ENCODE data around the gene DDTL. TPM values are rescaled to one million over a fixed set of nuclear protein-coding genes. Genes with fewer than 3 reads are reported as not detected.

The DDTL gene
- total and polyA plus RNA-seq, 9 of the 15 experiments (the other 6 are each of a cell fraction or from before 2014, with no cell fraction given), result 0.05 to 1.7 (median 0.59) TPM; not detected in 4

DNA sequence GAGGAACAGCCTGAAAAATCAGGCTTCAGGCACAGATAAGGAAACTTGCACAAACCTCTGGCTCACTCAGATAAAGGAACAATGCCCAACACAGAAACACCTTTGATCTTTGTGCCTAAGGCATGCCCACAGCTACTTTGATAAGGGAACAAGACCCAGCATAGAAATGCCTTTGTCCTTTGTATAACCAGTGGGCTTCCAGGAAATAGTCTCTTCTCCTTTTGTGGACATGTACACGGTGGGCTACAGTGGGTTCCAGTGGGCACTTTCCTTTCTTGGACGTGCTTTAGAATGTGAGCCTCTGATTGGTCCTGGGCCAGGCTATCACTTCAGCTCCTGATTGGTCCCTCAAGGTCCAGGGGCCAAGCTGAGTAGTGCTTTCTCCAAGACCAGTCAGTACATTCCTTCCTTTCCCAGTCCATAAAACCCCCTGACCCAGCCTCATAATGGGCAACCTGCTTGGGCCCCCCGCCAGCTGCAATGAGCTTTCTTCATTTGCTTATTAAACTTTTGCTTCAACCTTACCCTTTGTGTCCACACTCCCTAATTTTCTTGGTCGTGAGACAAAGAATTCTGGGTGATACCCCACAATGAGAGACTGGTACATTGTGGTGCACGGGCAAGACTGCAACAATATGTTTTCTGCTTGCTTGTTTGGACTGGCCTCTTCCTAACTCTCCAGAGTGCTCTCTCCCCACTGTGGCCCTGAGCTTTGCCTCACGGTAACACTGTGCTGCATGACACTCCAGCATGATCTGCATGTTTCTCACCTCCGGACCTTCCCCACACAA is 42.7 kb downstream of the DDTL start (continued):
- TF ChIP-seq, protein P1, sequence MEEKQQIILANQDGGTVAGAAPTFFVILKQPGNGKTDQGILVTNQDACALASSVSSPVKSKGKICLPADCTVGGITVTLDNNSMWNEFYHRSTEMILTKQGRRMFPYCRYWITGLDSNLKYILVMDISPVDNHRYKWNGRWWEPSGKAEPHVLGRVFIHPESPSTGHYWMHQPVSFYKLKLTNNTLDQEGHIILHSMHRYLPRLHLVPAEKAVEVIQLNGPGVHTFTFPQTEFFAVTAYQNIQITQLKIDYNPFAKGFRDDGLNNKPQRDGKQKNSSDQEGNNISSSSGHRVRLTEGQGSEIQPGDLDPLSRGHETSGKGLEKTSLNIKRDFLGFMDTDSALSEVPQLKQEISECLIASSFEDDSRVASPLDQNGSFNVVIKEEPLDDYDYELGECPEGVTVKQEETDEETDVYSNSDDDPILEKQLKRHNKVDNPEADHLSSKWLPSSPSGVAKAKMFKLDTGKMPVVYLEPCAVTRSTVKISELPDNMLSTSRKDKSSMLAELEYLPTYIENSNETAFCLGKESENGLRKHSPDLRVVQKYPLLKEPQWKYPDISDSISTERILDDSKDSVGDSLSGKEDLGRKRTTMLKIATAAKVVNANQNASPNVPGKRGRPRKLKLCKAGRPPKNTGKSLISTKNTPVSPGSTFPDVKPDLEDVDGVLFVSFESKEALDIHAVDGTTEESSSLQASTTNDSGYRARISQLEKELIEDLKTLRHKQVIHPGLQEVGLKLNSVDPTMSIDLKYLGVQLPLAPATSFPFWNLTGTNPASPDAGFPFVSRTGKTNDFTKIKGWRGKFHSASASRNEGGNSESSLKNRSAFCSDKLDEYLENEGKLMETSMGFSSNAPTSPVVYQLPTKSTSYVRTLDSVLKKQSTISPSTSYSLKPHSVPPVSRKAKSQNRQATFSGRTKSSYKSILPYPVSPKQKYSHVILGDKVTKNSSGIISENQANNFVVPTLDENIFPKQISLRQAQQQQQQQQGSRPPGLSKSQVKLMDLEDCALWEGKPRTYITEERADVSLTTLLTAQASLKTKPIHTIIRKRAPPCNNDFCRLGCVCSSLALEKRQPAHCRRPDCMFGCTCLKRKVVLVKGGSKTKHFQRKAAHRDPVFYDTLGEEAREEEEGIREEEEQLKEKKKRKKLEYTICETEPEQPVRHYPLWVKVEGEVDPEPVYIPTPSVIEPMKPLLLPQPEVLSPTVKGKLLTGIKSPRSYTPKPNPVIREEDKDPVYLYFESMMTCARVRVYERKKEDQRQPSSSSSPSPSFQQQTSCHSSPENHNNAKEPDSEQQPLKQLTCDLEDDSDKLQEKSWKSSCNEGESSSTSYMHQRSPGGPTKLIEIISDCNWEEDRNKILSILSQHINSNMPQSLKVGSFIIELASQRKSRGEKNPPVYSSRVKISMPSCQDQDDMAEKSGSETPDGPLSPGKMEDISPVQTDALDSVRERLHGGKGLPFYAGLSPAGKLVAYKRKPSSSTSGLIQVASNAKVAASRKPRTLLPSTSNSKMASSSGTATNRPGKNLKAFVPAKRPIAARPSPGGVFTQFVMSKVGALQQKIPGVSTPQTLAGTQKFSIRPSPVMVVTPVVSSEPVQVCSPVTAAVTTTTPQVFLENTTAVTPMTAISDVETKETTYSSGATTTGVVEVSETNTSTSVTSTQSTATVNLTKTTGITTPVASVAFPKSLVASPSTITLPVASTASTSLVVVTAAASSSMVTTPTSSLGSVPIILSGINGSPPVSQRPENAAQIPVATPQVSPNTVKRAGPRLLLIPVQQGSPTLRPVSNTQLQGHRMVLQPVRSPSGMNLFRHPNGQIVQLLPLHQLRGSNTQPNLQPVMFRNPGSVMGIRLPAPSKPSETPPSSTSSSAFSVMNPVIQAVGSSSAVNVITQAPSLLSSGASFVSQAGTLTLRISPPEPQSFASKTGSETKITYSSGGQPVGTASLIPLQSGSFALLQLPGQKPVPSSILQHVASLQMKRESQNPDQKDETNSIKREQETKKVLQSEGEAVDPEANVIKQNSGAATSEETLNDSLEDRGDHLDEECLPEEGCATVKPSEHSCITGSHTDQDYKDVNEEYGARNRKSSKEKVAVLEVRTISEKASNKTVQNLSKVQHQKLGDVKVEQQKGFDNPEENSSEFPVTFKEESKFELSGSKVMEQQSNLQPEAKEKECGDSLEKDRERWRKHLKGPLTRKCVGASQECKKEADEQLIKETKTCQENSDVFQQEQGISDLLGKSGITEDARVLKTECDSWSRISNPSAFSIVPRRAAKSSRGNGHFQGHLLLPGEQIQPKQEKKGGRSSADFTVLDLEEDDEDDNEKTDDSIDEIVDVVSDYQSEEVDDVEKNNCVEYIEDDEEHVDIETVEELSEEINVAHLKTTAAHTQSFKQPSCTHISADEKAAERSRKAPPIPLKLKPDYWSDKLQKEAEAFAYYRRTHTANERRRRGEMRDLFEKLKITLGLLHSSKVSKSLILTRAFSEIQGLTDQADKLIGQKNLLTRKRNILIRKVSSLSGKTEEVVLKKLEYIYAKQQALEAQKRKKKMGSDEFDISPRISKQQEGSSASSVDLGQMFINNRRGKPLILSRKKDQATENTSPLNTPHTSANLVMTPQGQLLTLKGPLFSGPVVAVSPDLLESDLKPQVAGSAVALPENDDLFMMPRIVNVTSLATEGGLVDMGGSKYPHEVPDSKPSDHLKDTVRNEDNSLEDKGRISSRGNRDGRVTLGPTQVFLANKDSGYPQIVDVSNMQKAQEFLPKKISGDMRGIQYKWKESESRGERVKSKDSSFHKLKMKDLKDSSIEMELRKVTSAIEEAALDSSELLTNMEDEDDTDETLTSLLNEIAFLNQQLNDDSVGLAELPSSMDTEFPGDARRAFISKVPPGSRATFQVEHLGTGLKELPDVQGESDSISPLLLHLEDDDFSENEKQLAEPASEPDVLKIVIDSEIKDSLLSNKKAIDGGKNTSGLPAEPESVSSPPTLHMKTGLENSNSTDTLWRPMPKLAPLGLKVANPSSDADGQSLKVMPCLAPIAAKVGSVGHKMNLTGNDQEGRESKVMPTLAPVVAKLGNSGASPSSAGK (IDR thresholded peaks at IDR 0.05), result 0 out of 2 replicates have a peak, but pooled peaks have one; percentile 15
- TF ChIP-seq KDM1A (IDR thresholded peaks at IDR 0.05), result 0 out of 4 replicates have a peak, but pooled peaks of 1 of the 2 experiments have one; percentile 6
- TF ChIP-seq CBFA2T2 (conservative IDR thresholded peaks at IDR 0.05), result peak; percentile 56
- TF ChIP-seq, protein P2, sequence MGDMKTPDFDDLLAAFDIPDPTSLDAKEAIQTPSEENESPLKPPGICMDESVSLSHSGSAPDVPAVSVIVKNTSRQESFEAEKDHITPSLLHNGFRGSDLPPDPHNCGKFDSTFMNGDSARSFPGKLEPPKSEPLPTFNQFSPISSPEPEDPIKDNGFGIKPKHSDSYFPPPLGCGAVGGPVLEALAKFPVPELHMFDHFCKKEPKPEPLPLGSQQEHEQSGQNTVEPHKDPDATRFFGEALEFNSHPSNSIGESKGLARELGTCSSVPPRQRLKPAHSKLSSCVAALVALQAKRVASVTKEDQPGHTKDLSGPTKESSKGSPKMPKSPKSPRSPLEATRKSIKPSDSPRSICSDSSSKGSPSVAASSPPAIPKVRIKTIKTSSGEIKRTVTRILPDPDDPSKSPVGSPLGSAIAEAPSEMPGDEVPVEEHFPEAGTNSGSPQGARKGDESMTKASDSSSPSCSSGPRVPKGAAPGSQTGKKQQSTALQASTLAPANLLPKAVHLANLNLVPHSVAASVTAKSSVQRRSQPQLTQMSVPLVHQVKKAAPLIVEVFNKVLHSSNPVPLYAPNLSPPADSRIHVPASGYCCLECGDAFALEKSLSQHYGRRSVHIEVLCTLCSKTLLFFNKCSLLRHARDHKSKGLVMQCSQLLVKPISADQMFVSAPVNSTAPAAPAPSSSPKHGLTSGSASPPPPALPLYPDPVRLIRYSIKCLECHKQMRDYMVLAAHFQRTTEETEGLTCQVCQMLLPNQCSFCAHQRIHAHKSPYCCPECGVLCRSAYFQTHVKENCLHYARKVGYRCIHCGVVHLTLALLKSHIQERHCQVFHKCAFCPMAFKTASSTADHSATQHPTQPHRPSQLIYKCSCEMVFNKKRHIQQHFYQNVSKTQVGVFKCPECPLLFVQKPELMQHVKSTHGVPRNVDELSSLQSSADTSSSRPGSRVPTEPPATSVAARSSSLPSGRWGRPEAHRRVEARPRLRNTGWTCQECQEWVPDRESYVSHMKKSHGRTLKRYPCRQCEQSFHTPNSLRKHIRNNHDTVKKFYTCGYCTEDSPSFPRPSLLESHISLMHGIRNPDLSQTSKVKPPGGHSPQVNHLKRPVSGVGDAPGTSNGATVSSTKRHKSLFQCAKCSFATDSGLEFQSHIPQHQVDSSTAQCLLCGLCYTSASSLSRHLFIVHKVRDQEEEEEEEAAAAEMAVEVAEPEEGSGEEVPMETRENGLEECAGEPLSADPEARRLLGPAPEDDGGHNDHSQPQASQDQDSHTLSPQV (IDR thresholded peaks at IDR 0.05), result no peak
- TF ChIP-seq, protein P3, sequence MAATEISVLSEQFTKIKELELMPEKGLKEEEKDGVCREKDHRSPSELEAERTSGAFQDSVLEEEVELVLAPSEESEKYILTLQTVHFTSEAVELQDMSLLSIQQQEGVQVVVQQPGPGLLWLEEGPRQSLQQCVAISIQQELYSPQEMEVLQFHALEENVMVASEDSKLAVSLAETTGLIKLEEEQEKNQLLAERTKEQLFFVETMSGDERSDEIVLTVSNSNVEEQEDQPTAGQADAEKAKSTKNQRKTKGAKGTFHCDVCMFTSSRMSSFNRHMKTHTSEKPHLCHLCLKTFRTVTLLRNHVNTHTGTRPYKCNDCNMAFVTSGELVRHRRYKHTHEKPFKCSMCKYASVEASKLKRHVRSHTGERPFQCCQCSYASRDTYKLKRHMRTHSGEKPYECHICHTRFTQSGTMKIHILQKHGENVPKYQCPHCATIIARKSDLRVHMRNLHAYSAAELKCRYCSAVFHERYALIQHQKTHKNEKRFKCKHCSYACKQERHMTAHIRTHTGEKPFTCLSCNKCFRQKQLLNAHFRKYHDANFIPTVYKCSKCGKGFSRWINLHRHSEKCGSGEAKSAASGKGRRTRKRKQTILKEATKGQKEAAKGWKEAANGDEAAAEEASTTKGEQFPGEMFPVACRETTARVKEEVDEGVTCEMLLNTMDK (IDR thresholded peaks at IDR 0.05; ENCODE audit: borderline replicate concordance, insufficient read depth, low read depth, low read length, poor library complexity, severe bottlenecking), result no peak
